ENCODE results near the gene RIMKLB.

RIMKLB gene, protein sequence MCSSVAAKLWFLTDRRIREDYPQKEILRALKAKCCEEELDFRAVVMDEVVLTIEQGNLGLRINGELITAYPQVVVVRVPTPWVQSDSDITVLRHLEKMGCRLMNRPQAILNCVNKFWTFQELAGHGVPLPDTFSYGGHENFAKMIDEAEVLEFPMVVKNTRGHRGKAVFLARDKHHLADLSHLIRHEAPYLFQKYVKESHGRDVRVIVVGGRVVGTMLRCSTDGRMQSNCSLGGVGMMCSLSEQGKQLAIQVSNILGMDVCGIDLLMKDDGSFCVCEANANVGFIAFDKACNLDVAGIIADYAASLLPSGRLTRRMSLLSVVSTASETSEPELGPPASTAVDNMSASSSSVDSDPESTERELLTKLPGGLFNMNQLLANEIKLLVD

GRCh38 chr12:8697476-8698131 lies at the start of gene RIMKLB:
Gene RIMKLB, plus strand, starts transcription at chr12:8697991. Its CDS starts 15,876 bp downstream, at chr12:8713867.
- Mint-ChIP-seq H3K9me3 (ENCODE audit: low read depth) (no peaks in the 10 kb centered on the region), H3K27me3 (no peaks in the 10 kb centered on the region), H3K27ac (peak within 1 kb of the TSS; percentile 88), H3K4me3 (peak within 1 kb of the TSS; percentile 94), H3K36me3 (peaks cover 2% of the 10 kb centered on the region), H3K4me1 (ENCODE audit: low read depth) (peaks cover 31% of the 10 kb centered on the region)

GRCh38 chr12:8648576-8649205 lies 49.1 kb upstream of the RIMKLB start:
- Mint-ChIP-seq H3K4me1 (ENCODE audit: low read depth) (peaks cover 38% of the 10 kb centered on the region), H3K4me3 (no peak overlapping the region), H3K27ac (no peak overlapping the region), H3K36me3 (no peaks in the 10 kb centered on the region), H3K9me3 (ENCODE audit: low read depth) (no peaks in the 10 kb centered on the region), H3K27me3 (no peaks in the 10 kb centered on the region)

DNA sequence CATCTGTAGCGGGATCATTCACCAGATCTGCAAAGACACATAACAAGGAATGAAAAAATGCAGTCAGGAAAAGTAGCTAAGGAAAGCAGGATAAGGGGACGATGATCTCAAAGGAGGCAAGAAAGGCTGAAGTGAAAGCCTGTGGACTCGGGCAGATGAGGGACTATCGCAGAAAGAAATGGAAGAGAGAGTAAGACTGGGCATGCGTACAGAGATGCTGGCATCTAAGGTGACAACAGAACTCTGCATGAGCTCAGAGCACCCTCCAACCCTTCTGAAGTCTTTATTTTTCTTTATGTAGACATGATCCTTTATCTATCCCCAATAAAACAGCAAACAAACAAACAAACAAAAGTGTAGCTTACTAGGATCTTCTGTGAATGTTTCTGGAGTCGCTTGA lies 42.4 kb upstream of the RIMKLB start:
- Mint-ChIP-seq H3K4me3 (no peak overlapping the region), H3K4me1 (ENCODE audit: low read depth) (no peaks in the 10 kb centered on the region)

GRCh38 chr12:8658346-8658745 lies 39.4 kb upstream of the RIMKLB start:
- Mint-ChIP-seq H3K9me3 (ENCODE audit: low read depth) (no peaks in the 10 kb centered on the region), H3K4me3 (no peak overlapping the region), H3K27ac (no peak overlapping the region), H3K4me1 (ENCODE audit: low read depth) (no peaks in the 10 kb centered on the region), H3K27me3 (no peaks in the 10 kb centered on the region), H3K36me3 (no peaks in the 10 kb centered on the region)

More for the DNA sequence above, 42.4 kb upstream of the RIMKLB start:
- no peaks in the 10 kb centered on the region for H3K27me3 Mint-ChIP-seq
- no peaks in the 10 kb centered on the region for H3K36me3 Mint-ChIP-seq
- no peaks in the 10 kb centered on the region for H3K9me3 Mint-ChIP-seq (ENCODE audit: low read depth)
- no peak overlapping the region for H3K27ac Mint-ChIP-seq

DNA sequence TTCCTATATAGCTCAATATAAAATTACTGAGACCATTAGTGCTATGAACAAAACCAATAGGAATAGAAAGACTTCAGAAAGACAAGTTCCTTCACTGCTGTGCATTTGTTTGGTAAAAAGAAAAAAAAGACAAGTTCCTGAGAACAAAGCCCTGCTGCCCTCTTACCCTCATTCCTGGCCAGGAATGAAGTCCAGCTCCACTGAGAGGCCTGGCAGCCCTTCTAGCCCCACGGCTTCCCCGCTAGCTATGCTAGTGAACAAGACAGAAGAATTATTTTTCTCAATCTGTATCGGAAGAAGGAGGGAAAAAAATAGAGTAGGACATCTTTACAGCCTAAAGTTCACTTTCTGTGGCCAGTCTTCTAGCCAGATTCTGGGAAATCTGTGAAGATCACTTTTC lies 36.8 kb upstream of the RIMKLB start:
- Mint-ChIP-seq H3K9me3 (ENCODE audit: low read depth) (no peaks in the 10 kb centered on the region), H3K27me3 (peaks cover 4% of the 10 kb centered on the region), H3K4me1 (ENCODE audit: low read depth) (no peaks in the 10 kb centered on the region), H3K4me3 (no peak overlapping the region), H3K27ac (no peak overlapping the region), H3K36me3 (no peaks in the 10 kb centered on the region)

- Mint-ChIP-seq H3K27ac (no peak overlapping the region), H3K4me1 (ENCODE audit: low read depth) (no peaks in the 10 kb centered on the region), H3K36me3 (no peaks in the 10 kb centered on the region), H3K9me3 (ENCODE audit: low read depth) (no peaks in the 10 kb centered on the region), H3K4me3 (no peak overlapping the region), H3K27me3 (peaks cover 4% of the 10 kb centered on the region)
Observed at GRCh38 chr12:8661751-8662150, 36.0 kb upstream of the RIMKLB start.

DNA sequence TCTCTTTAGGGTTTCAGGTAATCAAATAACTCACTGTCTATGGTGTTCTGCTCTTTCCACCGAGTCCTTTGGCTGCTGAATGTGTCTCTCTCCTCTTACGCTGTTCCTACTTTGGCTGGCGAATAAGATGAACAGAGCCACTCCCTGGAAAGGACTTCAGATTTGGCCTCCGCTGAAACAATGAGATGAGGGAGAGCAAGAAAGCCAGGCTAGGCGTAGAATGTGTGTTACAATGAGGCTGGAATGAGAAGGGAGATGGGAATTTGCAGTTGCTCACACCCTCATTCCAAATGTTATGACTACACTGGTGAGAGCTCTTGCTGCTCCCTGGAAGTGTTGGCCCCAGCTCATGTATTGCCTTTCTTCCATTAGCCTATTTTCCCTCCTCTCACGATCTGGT lies 35.2 kb upstream of the RIMKLB start, which contains the start of gene MFAP5:
Gene MFAP5 (minus strand): TSS at position 234 of the 400 bp plus-strand sequence. CDS start 722 bp downstream, outside the sequence.
- H3K4me1 Mint-ChIP-seq (ENCODE audit: low read depth): no peaks in the 10 kb centered on the region
- no peak within 1 kb of the TSS for H3K4me3 Mint-ChIP-seq
- H3K27me3 Mint-ChIP-seq: peaks cover 4% of the 10 kb centered on the region
- no peaks in the 10 kb centered on the region for H3K36me3 Mint-ChIP-seq
- H3K27ac Mint-ChIP-seq: no peak within 1 kb of the TSS
- H3K9me3 Mint-ChIP-seq (ENCODE audit: low read depth): no peaks in the 10 kb centered on the region

GRCh38 chr12:8664228-8664913 lies 33.4 kb upstream of the RIMKLB start:
- Mint-ChIP-seq H3K36me3 (no peaks in the 10 kb centered on the region), H3K27ac (no peak overlapping the region)

GRCh38 chr12:8665759-8666158 lies 32.0 kb upstream of the RIMKLB start:
- Mint-ChIP-seq H3K4me1 (ENCODE audit: low read depth) (no peaks in the 10 kb centered on the region), H3K36me3 (no peaks in the 10 kb centered on the region)

More at GRCh38 chr12:8664228-8664913, 33.4 kb upstream of the RIMKLB start:
- no peaks in the 10 kb centered on the region for H3K4me1 Mint-ChIP-seq (ENCODE audit: low read depth)
- no peak overlapping the region for H3K4me3 Mint-ChIP-seq
- H3K9me3 Mint-ChIP-seq (ENCODE audit: low read depth): no peaks in the 10 kb centered on the region
- H3K27me3 Mint-ChIP-seq: peaks cover 4% of the 10 kb centered on the region

DNA sequence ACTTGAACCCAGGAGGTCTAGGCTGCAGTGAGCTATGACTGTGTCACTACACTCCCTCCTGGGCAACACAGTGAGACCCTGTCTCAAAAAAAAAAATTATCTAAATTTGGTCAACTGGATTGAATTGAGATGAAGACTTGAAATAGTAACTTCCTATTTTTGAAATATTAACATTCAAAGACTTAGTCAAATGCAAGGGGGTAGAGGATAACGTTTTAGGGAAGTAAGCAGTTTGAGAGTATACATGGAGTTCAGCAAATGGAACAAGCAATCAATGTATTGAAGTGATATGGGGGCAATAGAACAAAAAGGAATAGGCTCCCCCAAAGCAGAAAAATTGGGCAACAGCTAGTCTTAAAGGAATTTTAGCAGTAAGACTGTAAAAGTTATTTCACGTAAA lies 30.5 kb upstream of the RIMKLB start:
- Mint-ChIP-seq H3K27me3 (peaks cover 4% of the 10 kb centered on the region), H3K4me1 (ENCODE audit: low read depth) (no peaks in the 10 kb centered on the region), H3K36me3 (no peaks in the 10 kb centered on the region), H3K9me3 (ENCODE audit: low read depth) (no peaks in the 10 kb centered on the region), H3K27ac (no peak overlapping the region), H3K4me3 (no peak overlapping the region)

More at GRCh38 chr12:8665759-8666158, 32.0 kb upstream of the RIMKLB start:
- Mint-ChIP-seq H3K9me3 (ENCODE audit: low read depth) (no peaks in the 10 kb centered on the region), H3K4me3 (no peak overlapping the region), H3K27me3 (peaks cover 4% of the 10 kb centered on the region), H3K27ac (no peak overlapping the region)

- no peaks in the 10 kb centered on the region for H3K4me1 Mint-ChIP-seq (ENCODE audit: low read depth)
- no peaks in the 10 kb centered on the region for H3K9me3 Mint-ChIP-seq (ENCODE audit: low read depth)
- no peaks in the 10 kb centered on the region for H3K36me3 Mint-ChIP-seq
- H3K27ac Mint-ChIP-seq: no peak overlapping the region
- no peak overlapping the region for H3K4me3 Mint-ChIP-seq
- peaks cover 4% of the 10 kb centered on the region for H3K27me3 Mint-ChIP-seq
Observed at GRCh38 chr12:8668441-8668840, 29.4 kb upstream of the RIMKLB start.

DNA sequence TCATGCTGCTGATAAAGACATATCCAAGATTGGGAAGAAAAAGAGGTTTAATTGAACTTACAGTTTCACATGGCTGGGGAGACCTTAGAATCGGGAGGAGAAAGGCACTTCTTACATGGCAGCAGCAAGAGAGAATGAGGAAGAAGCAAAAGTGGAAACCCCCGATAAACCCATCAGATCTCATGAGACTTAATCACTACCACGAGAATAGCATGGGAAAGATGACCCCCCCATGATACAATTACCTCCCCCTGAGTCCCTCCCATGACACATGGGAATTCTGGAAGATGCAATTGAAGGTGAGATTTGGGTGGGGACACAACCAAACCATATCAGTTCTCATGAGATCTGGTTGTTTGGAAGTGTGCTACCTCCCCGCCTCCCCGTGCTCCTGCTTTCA lies 25.4 kb upstream of the RIMKLB start:
- no peaks in the 10 kb centered on the region for H3K27me3 Mint-ChIP-seq
- peaks cover 9% of the 10 kb centered on the region for H3K4me1 Mint-ChIP-seq (ENCODE audit: low read depth)
- H3K27ac Mint-ChIP-seq: no peak overlapping the region
- no peaks in the 10 kb centered on the region for H3K36me3 Mint-ChIP-seq
- H3K9me3 Mint-ChIP-seq (ENCODE audit: low read depth): no peaks in the 10 kb centered on the region
- H3K4me3 Mint-ChIP-seq: no peak overlapping the region

- H3K4me1 Mint-ChIP-seq (ENCODE audit: low read depth): peaks cover 9% of the 10 kb centered on the region
- H3K4me3 Mint-ChIP-seq: no peak overlapping the region
- H3K27me3 Mint-ChIP-seq: no peaks in the 10 kb centered on the region
- no peaks in the 10 kb centered on the region for H3K36me3 Mint-ChIP-seq
- H3K9me3 Mint-ChIP-seq (ENCODE audit: low read depth): no peaks in the 10 kb centered on the region
- no peak overlapping the region for H3K27ac Mint-ChIP-seq
Observed at GRCh38 chr12:8675591-8676036, 22.2 kb upstream of the RIMKLB start.

DNA sequence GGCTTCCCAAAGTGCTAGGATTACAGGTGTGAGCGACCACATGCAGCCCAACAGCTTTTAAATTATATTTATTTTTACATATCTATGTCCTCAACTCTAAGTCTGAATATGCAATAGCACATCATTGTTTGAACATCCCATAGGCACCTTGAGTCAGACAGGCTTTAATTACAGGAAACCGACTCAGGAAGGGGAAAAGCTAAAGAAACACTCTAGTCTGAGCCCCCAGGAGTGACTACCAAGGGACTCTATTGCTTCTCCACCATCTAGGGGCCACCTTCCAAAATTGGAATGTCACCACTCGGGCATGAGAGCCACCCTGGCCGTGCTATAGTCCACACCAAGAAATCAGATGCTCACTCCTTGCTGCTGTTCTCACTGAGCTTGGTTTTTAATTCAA lies 21.1 kb upstream of the RIMKLB start:
- Mint-ChIP-seq H3K36me3 (no peaks in the 10 kb centered on the region), H3K27ac (no peak overlapping the region), H3K4me3 (no peak overlapping the region), H3K27me3 (no peaks in the 10 kb centered on the region), H3K9me3 (ENCODE audit: low read depth) (no peaks in the 10 kb centered on the region), H3K4me1 (ENCODE audit: low read depth) (peaks cover 9% of the 10 kb centered on the region)

All from activated naive CD8-positive, alpha-beta T cell (primary cell).